Measurements from ENCODE around the gene SLIT3.

Gene SLIT3

DNA sequence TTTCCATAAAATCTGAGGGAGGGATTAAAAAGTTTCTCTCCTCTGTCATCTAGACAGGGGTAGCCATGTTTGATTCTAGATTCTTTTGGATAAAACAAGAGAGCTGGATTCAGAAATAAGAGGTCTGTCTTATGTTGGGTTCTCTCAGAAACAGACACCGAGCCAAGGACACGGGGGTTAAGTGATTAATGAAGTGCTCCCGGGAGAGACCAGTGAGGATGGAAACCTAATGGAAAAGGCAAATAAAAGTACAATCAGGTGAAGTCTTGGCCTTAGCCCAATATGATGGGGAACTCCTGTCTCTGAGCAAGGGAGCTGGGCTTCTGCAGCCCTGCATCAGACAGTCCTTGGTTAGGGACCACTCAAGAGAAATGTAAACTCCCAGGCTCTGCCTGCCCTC, 413.0 kb downstream of the SLIT3 start (continued):
- TF ChIP-seq, protein P1, sequence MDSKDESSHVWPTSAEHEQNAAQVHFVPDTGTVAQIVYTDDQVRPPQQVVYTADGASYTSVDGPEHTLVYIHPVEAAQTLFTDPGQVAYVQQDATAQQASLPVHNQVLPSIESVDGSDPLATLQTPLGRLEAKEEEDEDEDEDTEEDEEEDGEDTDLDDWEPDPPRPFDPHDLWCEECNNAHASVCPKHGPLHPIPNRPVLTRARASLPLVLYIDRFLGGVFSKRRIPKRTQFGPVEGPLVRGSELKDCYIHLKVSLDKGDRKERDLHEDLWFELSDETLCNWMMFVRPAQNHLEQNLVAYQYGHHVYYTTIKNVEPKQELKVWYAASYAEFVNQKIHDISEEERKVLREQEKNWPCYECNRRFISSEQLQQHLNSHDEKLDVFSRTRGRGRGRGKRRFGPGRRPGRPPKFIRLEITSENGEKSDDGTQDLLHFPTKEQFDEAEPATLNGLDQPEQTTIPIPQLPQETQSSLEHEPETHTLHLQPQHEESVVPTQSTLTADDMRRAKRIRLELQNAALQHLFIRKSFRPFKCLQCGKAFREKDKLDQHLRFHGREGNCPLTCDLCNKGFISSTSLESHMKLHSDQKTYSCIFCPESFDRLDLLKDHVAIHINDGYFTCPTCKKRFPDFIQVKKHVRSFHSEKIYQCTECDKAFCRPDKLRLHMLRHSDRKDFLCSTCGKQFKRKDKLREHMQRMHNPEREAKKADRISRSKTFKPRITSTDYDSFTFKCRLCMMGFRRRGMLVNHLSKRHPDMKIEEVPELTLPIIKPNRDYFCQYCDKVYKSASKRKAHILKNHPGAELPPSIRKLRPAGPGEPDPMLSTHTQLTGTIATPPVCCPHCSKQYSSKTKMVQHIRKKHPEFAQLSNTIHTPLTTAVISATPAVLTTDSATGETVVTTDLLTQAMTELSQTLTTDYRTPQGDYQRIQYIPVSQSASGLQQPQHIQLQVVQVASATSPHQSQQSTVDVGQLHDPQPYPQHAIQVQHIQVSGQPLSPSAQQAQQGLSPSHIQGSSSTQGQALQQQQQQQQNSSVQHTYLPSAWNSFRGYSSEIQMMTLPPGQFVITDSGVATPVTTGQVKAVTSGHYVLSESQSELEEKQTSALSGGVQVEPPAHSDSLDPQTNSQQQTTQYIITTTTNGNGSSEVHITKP (tag by site-specific recombination; IDR thresholded peaks at IDR 0.05), result no peak
- TF ChIP-seq ZNF658 (tag by site-specific recombination; IDR thresholded peaks at IDR 0.05) (no peak), ZNF366 (tag by site-specific recombination; conservative IDR thresholded peaks at IDR 0.05) (no peak), ZNF596 (tag by site-specific recombination; IDR thresholded peaks at IDR 0.05) (no peak), ZNF623 (tag by site-specific recombination; IDR thresholded peaks at IDR 0.05) (no peak), ZNF776 (tag by site-specific recombination; IDR thresholded peaks at IDR 0.05; ENCODE audit: borderline replicate concordance) (no peak), ZNF521 (tag by site-specific recombination; IDR thresholded peaks at IDR 0.05) (no peak), ZNF274 (IDR thresholded peaks at IDR 0.05; ENCODE audit: low read length) (no peak), ZNF274 (tag by site-specific recombination; IDR thresholded peaks at IDR 0.05; ENCODE audit: borderline replicate concordance) (no peak), ZNF221 (tag by site-specific recombination; IDR thresholded peaks at IDR 0.05; ENCODE audit: borderline replicate concordance) (no peak), ZNF561 (tag by site-specific recombination; IDR thresholded peaks at IDR 0.05; ENCODE audit: borderline replicate concordance) (no peak)
- TF ChIP-seq, protein P2, sequence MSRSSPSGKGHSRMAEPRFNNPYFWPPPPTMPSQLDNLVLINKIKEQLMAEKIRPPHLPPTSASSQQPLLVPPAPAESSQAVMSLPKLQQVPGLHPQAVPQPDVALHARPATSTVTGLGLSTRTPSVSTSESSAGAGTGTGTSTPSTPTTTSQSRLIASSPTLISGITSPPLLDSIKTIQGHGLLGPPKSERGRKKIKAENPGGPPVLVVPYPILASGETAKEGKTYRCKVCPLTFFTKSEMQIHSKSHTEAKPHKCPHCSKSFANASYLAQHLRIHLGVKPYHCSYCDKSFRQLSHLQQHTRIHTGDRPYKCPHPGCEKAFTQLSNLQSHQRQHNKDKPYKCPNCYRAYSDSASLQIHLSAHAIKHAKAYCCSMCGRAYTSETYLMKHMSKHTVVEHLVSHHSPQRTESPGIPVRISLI (tag by site-specific recombination; IDR thresholded peaks at IDR 0.05), result no peak

DNA sequence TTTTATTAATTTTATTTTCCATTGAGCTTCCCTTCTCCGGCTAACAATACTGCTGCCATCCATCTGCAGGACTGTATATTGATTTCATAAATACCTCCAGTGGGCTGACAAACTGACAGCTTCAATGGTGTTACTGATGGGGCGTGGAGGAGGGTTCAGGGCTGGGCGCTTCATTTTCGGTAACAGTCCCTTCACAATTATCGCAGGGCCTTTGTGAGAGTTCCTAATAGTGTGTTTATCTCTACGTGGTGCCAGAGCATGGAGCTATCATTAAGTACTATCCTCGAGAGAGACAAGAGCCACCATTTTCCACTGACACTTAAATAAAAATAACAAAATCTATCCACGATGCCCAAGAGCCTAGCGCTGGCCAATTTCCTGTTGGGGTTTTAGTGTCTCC, 414.8 kb downstream of the SLIT3 start:
- Histone ChIP-seq H3K4me3 (ENCODE audit: low read depth, low read length) (no peak overlapping the region), H3K4me1 (ENCODE audit: control insufficient read depth, insufficient read depth, low read length) (peaks cover 7% of the 10 kb centered on the region), H3K27ac (ENCODE audit: extremely low read depth, low read depth, low read length) (no peak overlapping the region), H3K36me3 (ENCODE audit: control insufficient read depth in 2 of 2, insufficient read depth in 1 of 2, low read length in 2 of 2) (no peaks in the 10 kb centered on the region), H3K9me3 (ENCODE audit: control insufficient read depth, insufficient read depth, low read depth, low read length) (no peaks in the 10 kb centered on the region)
- ChIA-PET CTCF (interaction anchor here (0.5 to 0.7 kb wide), 3 partner anchors 12 to 1835 kb away, joined by 3 to 6 read pairs (median 3); no protein-coding TSS in a partner anchor), POLR2A (no interaction called here)
- TF ChIP-seq, protein P3, sequence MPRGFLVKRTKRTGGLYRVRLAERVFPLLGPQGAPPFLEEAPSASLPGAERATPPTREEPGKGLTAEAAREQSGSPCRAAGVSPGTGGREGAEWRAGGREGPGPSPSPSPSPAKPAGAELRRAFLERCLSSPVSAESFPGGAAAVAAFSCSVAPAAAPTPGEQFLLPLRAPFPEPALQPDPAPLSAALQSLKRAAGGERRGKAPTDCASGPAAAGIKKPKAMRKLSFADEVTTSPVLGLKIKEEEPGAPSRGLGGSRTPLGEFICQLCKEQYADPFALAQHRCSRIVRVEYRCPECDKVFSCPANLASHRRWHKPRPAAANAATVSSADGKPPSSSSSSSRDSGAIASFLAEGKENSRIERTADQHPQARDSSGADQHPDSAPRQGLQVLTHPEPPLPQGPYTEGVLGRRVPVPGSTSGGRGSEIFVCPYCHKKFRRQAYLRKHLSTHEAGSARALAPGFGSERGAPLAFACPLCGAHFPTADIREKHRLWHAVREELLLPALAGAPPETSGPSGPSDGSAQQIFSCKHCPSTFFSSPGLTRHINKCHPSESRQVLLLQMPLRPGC (tag by site-specific recombination; IDR thresholded peaks at IDR 0.05), result no peak
- TF ChIP-seq ZNF785 (tag by site-specific recombination; IDR thresholded peaks at IDR 0.05) (no peak), MZF1 (tag by site-specific recombination; IDR thresholded peaks at IDR 0.05; ENCODE audit: borderline replicate concordance) (no peak), ZNF600 (tag by site-specific recombination; IDR thresholded peaks at IDR 0.05) (no peak), ZNF670 (tag by site-specific recombination; IDR thresholded peaks at IDR 0.05; ENCODE audit: low read depth) (no peak), ZSCAN30 (tag by site-specific recombination; IDR thresholded peaks at IDR 0.05) (no peak), ZNF747 (tag by site-specific recombination; IDR thresholded peaks at IDR 0.05) (no peak)
- TF ChIP-seq, protein P4, sequence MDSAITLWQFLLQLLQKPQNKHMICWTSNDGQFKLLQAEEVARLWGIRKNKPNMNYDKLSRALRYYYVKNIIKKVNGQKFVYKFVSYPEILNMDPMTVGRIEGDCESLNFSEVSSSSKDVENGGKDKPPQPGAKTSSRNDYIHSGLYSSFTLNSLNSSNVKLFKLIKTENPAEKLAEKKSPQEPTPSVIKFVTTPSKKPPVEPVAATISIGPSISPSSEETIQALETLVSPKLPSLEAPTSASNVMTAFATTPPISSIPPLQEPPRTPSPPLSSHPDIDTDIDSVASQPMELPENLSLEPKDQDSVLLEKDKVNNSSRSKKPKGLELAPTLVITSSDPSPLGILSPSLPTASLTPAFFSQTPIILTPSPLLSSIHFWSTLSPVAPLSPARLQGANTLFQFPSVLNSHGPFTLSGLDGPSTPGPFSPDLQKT (IDR thresholded peaks at IDR 0.05; ENCODE audit: borderline replicate concordance, low read depth, low read length), result no peak
